Measurements from ENCODE around the gene CSH1.
"Not testable (repeated sequence)": the region's sequence is repeated elsewhere in the genome, so short reads cannot be mapped to it uniquely, and the experiment has no call there.

DNA sequence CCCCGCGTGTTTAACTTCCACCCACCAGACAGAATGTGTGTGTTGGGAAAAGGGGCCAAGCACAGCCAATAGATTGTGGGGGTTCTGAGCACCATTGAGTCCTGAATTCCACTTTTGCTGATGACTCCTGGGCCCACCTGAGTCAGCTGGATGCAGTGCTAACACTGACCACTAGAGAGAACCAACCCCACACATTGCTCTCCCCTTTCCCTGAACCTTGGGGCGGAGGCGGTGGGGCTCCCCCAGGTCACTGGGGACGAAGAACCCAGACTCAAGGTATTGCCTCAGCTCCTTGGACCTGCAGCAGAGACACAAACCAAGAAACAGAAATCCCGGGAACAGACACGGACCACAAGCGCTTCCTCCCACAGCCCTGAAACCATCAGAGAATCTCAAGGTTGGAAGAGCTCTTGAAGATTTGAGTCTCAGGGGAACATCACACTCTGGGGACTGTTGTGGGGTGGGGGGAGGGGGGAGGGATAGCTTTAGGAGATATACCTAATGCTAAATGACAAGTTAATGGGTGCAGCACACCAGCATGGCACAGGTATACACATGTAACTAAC, 22.2 kb downstream of the CSH1 start:
- TF ChIP-seq, protein P1, sequence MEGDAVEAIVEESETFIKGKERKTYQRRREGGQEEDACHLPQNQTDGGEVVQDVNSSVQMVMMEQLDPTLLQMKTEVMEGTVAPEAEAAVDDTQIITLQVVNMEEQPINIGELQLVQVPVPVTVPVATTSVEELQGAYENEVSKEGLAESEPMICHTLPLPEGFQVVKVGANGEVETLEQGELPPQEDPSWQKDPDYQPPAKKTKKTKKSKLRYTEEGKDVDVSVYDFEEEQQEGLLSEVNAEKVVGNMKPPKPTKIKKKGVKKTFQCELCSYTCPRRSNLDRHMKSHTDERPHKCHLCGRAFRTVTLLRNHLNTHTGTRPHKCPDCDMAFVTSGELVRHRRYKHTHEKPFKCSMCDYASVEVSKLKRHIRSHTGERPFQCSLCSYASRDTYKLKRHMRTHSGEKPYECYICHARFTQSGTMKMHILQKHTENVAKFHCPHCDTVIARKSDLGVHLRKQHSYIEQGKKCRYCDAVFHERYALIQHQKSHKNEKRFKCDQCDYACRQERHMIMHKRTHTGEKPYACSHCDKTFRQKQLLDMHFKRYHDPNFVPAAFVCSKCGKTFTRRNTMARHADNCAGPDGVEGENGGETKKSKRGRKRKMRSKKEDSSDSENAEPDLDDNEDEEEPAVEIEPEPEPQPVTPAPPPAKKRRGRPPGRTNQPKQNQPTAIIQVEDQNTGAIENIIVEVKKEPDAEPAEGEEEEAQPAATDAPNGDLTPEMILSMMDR (conservative IDR thresholded peaks at IDR 0.05): peak; percentile 23; the same call in 1 of the 2 replicates
- not testable (repeated sequence) for TF ChIP-seq ZFX (IDR thresholded peaks at IDR 0.05)
